Measurements from ENCODE around the gene SORCS3. TPM values are rescaled to one million over a fixed set of nuclear protein-coding genes. Genes with fewer than 3 reads are reported as not detected.
A peak's percentile ranks its signal among the peaks of the same experiment; 100 is the strongest.

Gene SORCS3
- polyA plus RNA-seq, 4 donors, result 0.07 to 0.31 TPM; not detected in 2

GRCh38 chr10:105025092-105025491, 384.0 kb downstream of the SORCS3 start:
- Histone ChIP-seq H3K27me3 (ENCODE audit: control insufficient read depth in 3 of 3, insufficient read depth in 3 of 3, low read length in 3 of 3) (no peaks in the 10 kb centered on the region), H3K36me3 (ENCODE audit: control insufficient read depth in 3 of 3, insufficient read depth in 2 of 3, low read depth in 1 of 3, low read length in 3 of 3) (no peaks in the 10 kb centered on the region), H3K4me1 (ENCODE audit: control insufficient read depth in 3 of 3, insufficient read depth in 2 of 3, low read depth in 1 of 3, low read length in 2 of 3) (no peaks in the 10 kb centered on the region), H3K9me3 (ENCODE audit: control insufficient read depth in 2 of 2, insufficient read depth in 1 of 2, low read depth in 1 of 2, low read length in 1 of 2) (no peaks in the 10 kb centered on the region), H3K27ac (ENCODE audit: low read depth in 1 of 3, low read length in 2 of 3) (no peak overlapping the region), H3K4me3 (ENCODE audit: low read depth in 1 of 3, low read length in 3 of 3) (no peak overlapping the region)
- DNase-seq (no peak), FAIRE-seq (no peak)
- WGBS, 3 donors, result 46 to 78% (median 60%) methylated on average over 1 of the region's 1 CpG

GRCh38 chr10:105026566-105026965, 385.5 kb downstream of the SORCS3 start:
- DNase-seq (no peak), FAIRE-seq (no peak)
- H3K27me3 ChIP-seq (ENCODE audit: control insufficient read depth in 3 of 3, insufficient read depth in 3 of 3, low read length in 3 of 3), result no peaks in the 10 kb centered on the region
- H3K4me3 ChIP-seq (ENCODE audit: low read depth in 1 of 3, low read length in 3 of 3), result no peak overlapping the region
- no peaks in the 10 kb centered on the region for H3K36me3 ChIP-seq (ENCODE audit: control insufficient read depth in 3 of 3, insufficient read depth in 2 of 3, low read depth in 1 of 3, low read length in 3 of 3)
- no peak overlapping the region for H3K27ac ChIP-seq (ENCODE audit: low read depth in 1 of 3, low read length in 2 of 3)
- WGBS, 3 donors, result 82 to 91% (median 90%) methylated on average over 5 of the region's 5 CpGs
- no peaks in the 10 kb centered on the region for H3K9me3 ChIP-seq (ENCODE audit: control insufficient read depth in 2 of 2, insufficient read depth in 1 of 2, low read depth in 1 of 2, low read length in 1 of 2)
- no peaks in the 10 kb centered on the region for H3K4me1 ChIP-seq (ENCODE audit: control insufficient read depth in 3 of 3, insufficient read depth in 2 of 3, low read depth in 1 of 3, low read length in 2 of 3)

GRCh38 chr10:105029286-105029685, 388.2 kb downstream of the SORCS3 start:
- H3K27me3 ChIP-seq (ENCODE audit: control insufficient read depth in 3 of 3, insufficient read depth in 3 of 3, low read length in 3 of 3), result no peaks in the 10 kb centered on the region
- FAIRE-seq (no peak), DNase-seq (no peak)
- H3K9me3 ChIP-seq (ENCODE audit: control insufficient read depth in 2 of 2, insufficient read depth in 1 of 2, low read depth in 1 of 2, low read length in 1 of 2), result no peaks in the 10 kb centered on the region
- no peaks in the 10 kb centered on the region for H3K4me1 ChIP-seq (ENCODE audit: control insufficient read depth in 3 of 3, insufficient read depth in 2 of 3, low read depth in 1 of 3, low read length in 2 of 3)
- H3K36me3 ChIP-seq (ENCODE audit: control insufficient read depth in 3 of 3, insufficient read depth in 2 of 3, low read depth in 1 of 3, low read length in 3 of 3), result no peaks in the 10 kb centered on the region
- 54 to 68% (median 56%) methylated on average over 1 of the region's 1 CpG for WGBS, 3 donors
- no peak overlapping the region for H3K4me3 ChIP-seq (ENCODE audit: low read depth in 1 of 3, low read length in 3 of 3)
- H3K27ac ChIP-seq (ENCODE audit: low read depth in 1 of 3, low read length in 2 of 3), result no peak overlapping the region

GRCh38 chr10:105037022-105037421, 395.9 kb downstream of the SORCS3 start:
- no peak for DNase-seq
- H3K27ac ChIP-seq (ENCODE audit: low read depth in 1 of 3, low read length in 2 of 3), result no peak overlapping the region
- H3K27me3 ChIP-seq (ENCODE audit: control insufficient read depth in 3 of 3, insufficient read depth in 3 of 3, low read length in 3 of 3), result no peaks in the 10 kb centered on the region
- H3K36me3 ChIP-seq (ENCODE audit: control insufficient read depth in 3 of 3, insufficient read depth in 2 of 3, low read depth in 1 of 3, low read length in 3 of 3), result no peaks in the 10 kb centered on the region
- no peak for FAIRE-seq
- no peaks in the 10 kb centered on the region for H3K4me1 ChIP-seq (ENCODE audit: control insufficient read depth in 3 of 3, insufficient read depth in 2 of 3, low read depth in 1 of 3, low read length in 2 of 3)
- no peak overlapping the region for H3K4me3 ChIP-seq (ENCODE audit: low read depth in 1 of 3, low read length in 3 of 3)
- no peaks in the 10 kb centered on the region for H3K9me3 ChIP-seq (ENCODE audit: control insufficient read depth in 2 of 2, insufficient read depth in 1 of 2, low read depth in 1 of 2, low read length in 1 of 2)

- DNase-seq (peak in 1 of 2 donors; percentile 53), FAIRE-seq (no peak)
- Histone ChIP-seq H3K4me1 (ENCODE audit: control insufficient read depth in 3 of 3, insufficient read depth in 2 of 3, low read depth in 1 of 3, low read length in 2 of 3) (no peaks in the 10 kb centered on the region), H3K9me3 (ENCODE audit: control insufficient read depth in 2 of 2, insufficient read depth in 1 of 2, low read depth in 1 of 2, low read length in 1 of 2) (no peaks in the 10 kb centered on the region), H3K27ac (ENCODE audit: low read depth in 1 of 3, low read length in 2 of 3) (no peak overlapping the region), H3K27me3 (ENCODE audit: control insufficient read depth in 3 of 3, insufficient read depth in 3 of 3, low read length in 3 of 3) (no peaks in the 10 kb centered on the region), H3K36me3 (ENCODE audit: control insufficient read depth in 3 of 3, insufficient read depth in 2 of 3, low read depth in 1 of 3, low read length in 3 of 3) (no peaks in the 10 kb centered on the region), H3K4me3 (ENCODE audit: low read depth in 1 of 3, low read length in 3 of 3) (no peak overlapping the region)
- 42 to 83% (median 67%) methylated on average over 1 of the region's 1 CpG for WGBS, 3 donors
These were observed 400.9 kb downstream of the SORCS3 start for GRCh38 chr10:105041956-105042355.

- FAIRE-seq, result no peak
- H3K27ac ChIP-seq (ENCODE audit: low read depth in 1 of 3, low read length in 2 of 3), result no peak overlapping the region
- no peak overlapping the region for H3K4me3 ChIP-seq (ENCODE audit: low read depth in 1 of 3, low read length in 3 of 3)
- no peaks in the 10 kb centered on the region for H3K36me3 ChIP-seq (ENCODE audit: control insufficient read depth in 3 of 3, insufficient read depth in 2 of 3, low read depth in 1 of 3, low read length in 3 of 3)
- peak in 1 of 2 donors; percentile 57 for DNase-seq
- no peaks in the 10 kb centered on the region for H3K27me3 ChIP-seq (ENCODE audit: control insufficient read depth in 3 of 3, insufficient read depth in 3 of 3, low read length in 3 of 3)
- WGBS, 3 donors, result 23 to 73% (median 51%) methylated on average over 4 of the region's 4 CpGs
- no peaks in the 10 kb centered on the region for H3K9me3 ChIP-seq (ENCODE audit: control insufficient read depth in 2 of 2, insufficient read depth in 1 of 2, low read depth in 1 of 2, low read length in 1 of 2)
- H3K4me1 ChIP-seq (ENCODE audit: control insufficient read depth in 3 of 3, insufficient read depth in 2 of 3, low read depth in 1 of 3, low read length in 2 of 3), result no peaks in the 10 kb centered on the region
These were observed 401.9 kb downstream of the SORCS3 start for GRCh38 chr10:105042906-105043552.

GRCh38 chr10:105044902-105045301, 403.8 kb downstream of the SORCS3 start:
- no peak for DNase-seq
- no peaks in the 10 kb centered on the region for H3K9me3 ChIP-seq (ENCODE audit: control insufficient read depth in 2 of 2, insufficient read depth in 1 of 2, low read depth in 1 of 2, low read length in 1 of 2)
- no peak overlapping the region for H3K4me3 ChIP-seq (ENCODE audit: low read depth in 1 of 3, low read length in 3 of 3)
- H3K36me3 ChIP-seq (ENCODE audit: control insufficient read depth in 3 of 3, insufficient read depth in 2 of 3, low read depth in 1 of 3, low read length in 3 of 3), result no peaks in the 10 kb centered on the region
- 54 to 65% (median 59%) methylated on average over 3 of the region's 3 CpGs for WGBS, 3 donors
- FAIRE-seq, result no peak
- H3K27me3 ChIP-seq (ENCODE audit: control insufficient read depth in 3 of 3, insufficient read depth in 3 of 3, low read length in 3 of 3), result no peaks in the 10 kb centered on the region
- no peak overlapping the region for H3K27ac ChIP-seq (ENCODE audit: low read depth in 1 of 3, low read length in 2 of 3)
- no peaks in the 10 kb centered on the region for H3K4me1 ChIP-seq (ENCODE audit: control insufficient read depth in 3 of 3, insufficient read depth in 2 of 3, low read depth in 1 of 3, low read length in 2 of 3)

- no peaks in the 10 kb centered on the region for H3K27me3 ChIP-seq (ENCODE audit: control insufficient read depth in 3 of 3, insufficient read depth in 3 of 3, low read length in 3 of 3)
- no peak overlapping the region for H3K4me3 ChIP-seq (ENCODE audit: low read depth in 1 of 3, low read length in 3 of 3)
- FAIRE-seq, result no peak
- 72 to 76% (median 75%) methylated on average over 2 of the region's 2 CpGs for WGBS, 3 donors
- no peak overlapping the region for H3K27ac ChIP-seq (ENCODE audit: low read depth in 1 of 3, low read length in 2 of 3)
- no peak for DNase-seq
- peaks cover 0 to 7% of the 10 kb centered on the region in 2 donors for H3K9me3 ChIP-seq (ENCODE audit: control insufficient read depth in 2 of 2, insufficient read depth in 1 of 2, low read depth in 1 of 2, low read length in 1 of 2)
- no peaks in the 10 kb centered on the region for H3K36me3 ChIP-seq (ENCODE audit: control insufficient read depth in 3 of 3, insufficient read depth in 2 of 3, low read depth in 1 of 3, low read length in 3 of 3)
- H3K4me1 ChIP-seq (ENCODE audit: control insufficient read depth in 3 of 3, insufficient read depth in 2 of 3, low read depth in 1 of 3, low read length in 2 of 3), result no peaks in the 10 kb centered on the region
These were observed 415.3 kb downstream of the SORCS3 start for GRCh38 chr10:105056413-105056812.

- FAIRE-seq (no peak), DNase-seq (peak in 1 of 2 donors; percentile 68)
- no peaks in the 10 kb centered on the region for H3K9me3 ChIP-seq (ENCODE audit: control insufficient read depth in 2 of 2, insufficient read depth in 1 of 2, low read depth in 1 of 2, low read length in 1 of 2)
- no peak overlapping the region for H3K4me3 ChIP-seq (ENCODE audit: low read depth in 1 of 3, low read length in 3 of 3)
- no peak overlapping the region for H3K27ac ChIP-seq (ENCODE audit: low read depth in 1 of 3, low read length in 2 of 3)
- peaks cover 0 to 2% (median 0%) of the 10 kb centered on the region in 3 donors for H3K4me1 ChIP-seq (ENCODE audit: control insufficient read depth in 3 of 3, insufficient read depth in 2 of 3, low read depth in 1 of 3, low read length in 2 of 3)
- WGBS, 3 donors, result 12 to 41% (median 27%) methylated on average over 5 of the region's 5 CpGs
- H3K36me3 ChIP-seq (ENCODE audit: control insufficient read depth in 3 of 3, insufficient read depth in 2 of 3, low read depth in 1 of 3, low read length in 3 of 3), result no peaks in the 10 kb centered on the region
- no peaks in the 10 kb centered on the region for H3K27me3 ChIP-seq (ENCODE audit: control insufficient read depth in 3 of 3, insufficient read depth in 3 of 3, low read length in 3 of 3)
These were observed 421.9 kb downstream of the SORCS3 start for GRCh38 chr10:105062951-105063350.

Data from small intestine (tissue), 7 donors.